Prostate gland (tissue), 2 donors: ENCODE results near the gene CTNNA3. TPM values are rescaled to one million over a fixed set of nuclear protein-coding genes. Genes with fewer than 3 reads are reported as not detected.

Source experiments
- DNase-seq: peaks from one replicate; pipeline ENCODE4 v3.0.0-alpha.2; 2019; ENCODE audit warnings: low spot score
- H3K27ac ChIP-seq, 2 donors: fragments of 200-600 bp; sonication (generic); 2 replicates each; pipeline ENCODE4 v1.5.1; 2017 to 2019
- H3K27me3 ChIP-seq: fragments of 200-600 bp; sonication (generic); replicated peaks from 2 replicates; pipeline ENCODE4 v1.5.1; 2019; ENCODE audit not compliant: insufficient read depth
- H3K36me3 ChIP-seq, 2 donors: fragments of 200-600 bp; sonication (generic); 1 replicate in 1 of 2; 2 replicates in 1 of 2; pipeline versions ENCODE4 v1.5.1 to v1.8.1; 2017 to 2019
- H3K4me1 ChIP-seq: fragments of 200-600 bp; sonication (generic); replicated peaks from 2 replicates; pipeline ENCODE4 v1.5.1; 2019
- H3K4me3 ChIP-seq, 2 donors: fragments of 200-600 bp; sonication (generic); 2 replicates each; pipeline ENCODE4 v1.5.1; 2017 to 2019
- H3K9me3 ChIP-seq: fragments of 200-600 bp; sonication (generic); 2 replicates; pipeline ENCODE4 v1.5.1; 2017
- POLR2A ChIP-seq: fragments of 450-650 bp; IDR thresholded peaks from one replicate; pipeline ENCODE4 v1.6.1; 2016; ENCODE audit warnings: antibody characterized with exemption, mild to moderate bottlenecking
- POLR2AphosphoS5 ChIP-seq: sonication (generic); formaldehyde crosslinking; IDR thresholded peaks from one replicate; pipeline ENCODE4 v1.6.1; 2017; ENCODE audit warnings: antibody characterized with exemption
- WGBS: methylation state at CpG from one replicate; pipeline ENCODE4 v1.1.5; 2018; 5-methylcytosine and 5-hydroxymethylcytosine counted together
- intact Hi-C: fragments of 100-400 bp; cut with DNase I; formaldehyde crosslinking; loops from one replicate; pipeline ENCODE4 v1.14.2; 2022
- total RNA-seq, 2 donors: library from RNA; depleted of rRNA; stranded (reverse); fragments of >200 nt; gene quantifications; one replicate each; pipeline ENCODE4 v1.1.0, GENCODE V29; 2016
- TF ChIP-seq, protein P1 (sequence below), 4 experiments: fragments of 200-600 bp in 2 of 4; fragments of 450-650 bp in 2 of 4; sonication (generic) in 2 of 4; IDR thresholded peaks; 1 replicate in 3 of 4; 2 replicates in 1 of 4; pipeline ENCODE4 v1.5.1; 2016 to 2019; ENCODE audit warnings: antibody characterized with exemption in 4 of 4, mild to moderate bottlenecking in 2 of 4, moderate library complexity in 2 of 4

CTNNA3 gene
- total RNA-seq, 2 donors from 2014 or later = 0.27 to 7.2 TPM

DNA sequence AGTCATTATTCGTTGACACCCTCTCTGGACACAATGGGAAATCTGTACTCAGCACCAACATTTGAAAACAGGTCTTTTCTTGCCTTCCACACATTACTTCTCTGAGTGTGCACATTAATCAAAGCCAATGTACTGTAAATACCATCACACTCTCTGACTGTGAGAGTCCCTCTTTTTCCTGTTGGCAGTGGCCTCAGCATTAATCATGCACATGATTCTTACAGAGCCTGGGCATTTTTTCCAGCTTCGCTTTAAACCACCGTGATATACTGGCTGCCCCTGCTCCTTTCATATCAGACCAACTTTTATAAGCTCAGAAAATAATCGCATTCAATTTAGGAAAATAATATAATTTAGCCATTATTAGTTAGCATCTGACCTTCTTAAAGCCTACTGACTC, 1689.6 kb downstream of the CTNNA3 start:
- H3K4me1 ChIP-seq = no peaks in the 10 kb centered on the region
- no peak overlapping the region for H3K27ac ChIP-seq
- H3K9me3 ChIP-seq = no peaks in the 10 kb centered on the region
- no peak overlapping the region for H3K4me3 ChIP-seq
- no peaks in the 10 kb centered on the region for H3K27me3 ChIP-seq
- TF ChIP-seq POLR2A (no peak), POLR2AphosphoS5 (no peak)
- TF ChIP-seq, protein P1, sequence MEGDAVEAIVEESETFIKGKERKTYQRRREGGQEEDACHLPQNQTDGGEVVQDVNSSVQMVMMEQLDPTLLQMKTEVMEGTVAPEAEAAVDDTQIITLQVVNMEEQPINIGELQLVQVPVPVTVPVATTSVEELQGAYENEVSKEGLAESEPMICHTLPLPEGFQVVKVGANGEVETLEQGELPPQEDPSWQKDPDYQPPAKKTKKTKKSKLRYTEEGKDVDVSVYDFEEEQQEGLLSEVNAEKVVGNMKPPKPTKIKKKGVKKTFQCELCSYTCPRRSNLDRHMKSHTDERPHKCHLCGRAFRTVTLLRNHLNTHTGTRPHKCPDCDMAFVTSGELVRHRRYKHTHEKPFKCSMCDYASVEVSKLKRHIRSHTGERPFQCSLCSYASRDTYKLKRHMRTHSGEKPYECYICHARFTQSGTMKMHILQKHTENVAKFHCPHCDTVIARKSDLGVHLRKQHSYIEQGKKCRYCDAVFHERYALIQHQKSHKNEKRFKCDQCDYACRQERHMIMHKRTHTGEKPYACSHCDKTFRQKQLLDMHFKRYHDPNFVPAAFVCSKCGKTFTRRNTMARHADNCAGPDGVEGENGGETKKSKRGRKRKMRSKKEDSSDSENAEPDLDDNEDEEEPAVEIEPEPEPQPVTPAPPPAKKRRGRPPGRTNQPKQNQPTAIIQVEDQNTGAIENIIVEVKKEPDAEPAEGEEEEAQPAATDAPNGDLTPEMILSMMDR (IDR thresholded peaks at IDR 0.05) = no peak
- intact Hi-C loops = no loop called here
- no peaks in the 10 kb centered on the region for H3K36me3 ChIP-seq
- no peak for DNase-seq
- 74% methylated on average over 4 of the region's 4 CpGs for WGBS

DNA sequence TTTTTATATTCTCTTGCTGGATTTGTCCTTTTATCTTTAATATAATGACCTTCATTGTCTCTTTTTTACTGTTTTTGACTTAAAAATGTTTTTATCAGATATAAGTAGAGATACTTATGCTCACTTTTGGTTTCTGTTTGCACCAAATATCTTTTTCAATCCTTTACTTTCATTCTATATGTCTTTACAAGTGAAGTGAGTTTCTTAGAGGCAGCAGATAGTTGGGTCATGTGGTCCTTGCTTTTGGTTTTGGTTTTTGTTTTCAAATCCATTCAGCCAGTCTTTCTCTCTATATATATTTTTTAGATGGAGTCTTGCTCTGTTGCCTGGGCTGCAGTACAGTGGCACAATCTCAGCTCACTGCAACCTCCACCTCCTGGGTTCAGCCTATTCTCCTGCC, 1702.5 kb downstream of the CTNNA3 start:
- intact Hi-C loops = no loop called here
- no peaks in the 10 kb centered on the region for H3K4me1 ChIP-seq
- TF ChIP-seq, protein P1 (IDR thresholded peaks at IDR 0.05) = no peak
- TF ChIP-seq POLR2AphosphoS5 = no peak
- TF ChIP-seq POLR2A = no peak
- H3K27ac ChIP-seq = no peak overlapping the region
- no peaks in the 10 kb centered on the region for H3K9me3 ChIP-seq
- H3K36me3 ChIP-seq = no peaks in the 10 kb centered on the region
- no peak for DNase-seq
- no peaks in the 10 kb centered on the region for H3K27me3 ChIP-seq
- no peak overlapping the region for H3K4me3 ChIP-seq

DNA sequence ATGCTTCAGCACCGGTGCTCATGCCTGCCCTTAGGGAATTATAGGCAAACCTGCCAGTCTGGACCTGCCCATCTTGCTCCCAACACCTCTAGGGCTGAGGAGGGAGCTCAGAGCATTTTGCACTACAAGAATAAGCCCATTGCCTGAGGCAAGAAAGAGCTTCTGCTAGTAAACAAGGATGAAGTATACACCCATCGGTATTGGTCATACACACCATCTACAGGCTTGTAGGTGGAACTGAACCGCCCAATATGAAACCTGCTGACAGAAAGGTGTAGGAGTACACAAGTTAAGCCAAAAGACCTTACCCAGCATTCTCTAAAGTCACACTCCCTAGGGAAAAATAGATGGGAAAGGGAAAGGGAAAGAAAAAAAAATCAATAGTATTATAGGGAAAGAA, 1727.1 kb downstream of the CTNNA3 start:
- Histone ChIP-seq H3K4me3 (no peak overlapping the region), H3K27me3 (no peaks in the 10 kb centered on the region), H3K36me3 (no peaks in the 10 kb centered on the region), H3K4me1 (no peaks in the 10 kb centered on the region), H3K9me3 (no peaks in the 10 kb centered on the region), H3K27ac (no peak overlapping the region)
- 88% methylated on average over 3 of the region's 3 CpGs for WGBS
- TF ChIP-seq POLR2AphosphoS5 (no peak), POLR2A (no peak)
- TF ChIP-seq, protein P1 (IDR thresholded peaks at IDR 0.05) = no peak
- DNase-seq = no peak
- intact Hi-C loops = no loop called here

DNA sequence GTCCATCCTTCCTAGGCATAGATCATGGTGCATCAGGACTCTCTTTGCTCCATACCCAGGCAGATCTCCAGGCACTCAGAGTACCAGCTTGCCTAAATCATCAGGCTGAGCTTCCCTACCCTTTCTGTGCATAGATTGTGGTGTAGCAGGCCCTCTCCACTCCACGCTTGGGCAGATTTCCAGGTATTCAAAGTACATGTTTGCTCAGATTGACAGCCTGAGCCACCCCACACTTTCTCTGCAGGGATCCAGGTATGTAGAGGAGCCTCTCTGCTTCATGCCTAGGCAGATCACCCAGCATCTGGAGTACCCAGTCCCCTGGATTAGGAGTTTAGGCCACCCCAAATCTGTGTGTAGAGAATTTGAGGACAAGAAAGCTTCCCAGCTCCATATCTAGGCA, 1727.6 kb downstream of the CTNNA3 start:
- Histone ChIP-seq H3K9me3 (no peaks in the 10 kb centered on the region), H3K27ac (no peak overlapping the region), H3K27me3 (no peaks in the 10 kb centered on the region), H3K36me3 (no peaks in the 10 kb centered on the region), H3K4me1 (no peaks in the 10 kb centered on the region), H3K4me3 (no peak overlapping the region)
- intact Hi-C loops = no loop called here
- WGBS = 87% methylated on average over 1 of the region's 1 CpG
- no peak for DNase-seq
- TF ChIP-seq POLR2A (no peak), POLR2AphosphoS5 (no peak)
- TF ChIP-seq, protein P1 (IDR thresholded peaks at IDR 0.05) = no peak

DNA sequence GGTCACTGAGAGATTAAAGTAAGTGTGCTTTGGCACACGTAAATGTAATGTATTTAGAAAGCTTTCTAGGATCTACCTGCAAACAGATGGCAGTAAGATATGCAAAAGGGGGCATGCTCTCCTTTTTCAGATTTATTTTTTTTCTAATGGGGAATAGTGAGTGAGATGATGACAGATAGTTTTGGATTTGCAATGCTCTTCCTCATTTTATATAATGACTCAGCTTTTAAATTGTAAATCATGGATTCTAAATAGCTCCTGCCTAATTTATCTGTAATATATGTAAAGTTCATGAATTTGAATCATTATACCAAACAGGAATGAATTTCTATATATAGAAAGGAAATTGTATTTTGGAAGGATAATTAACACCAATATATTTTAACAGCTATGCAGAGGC, 1731.8 kb downstream of the CTNNA3 start:
- DNase-seq = no peak
- Histone ChIP-seq H3K27ac (no peak overlapping the region), H3K27me3 (no peaks in the 10 kb centered on the region), H3K9me3 (no peaks in the 10 kb centered on the region), H3K4me1 (no peaks in the 10 kb centered on the region), H3K36me3 (no peaks in the 10 kb centered on the region), H3K4me3 (no peak overlapping the region)
- WGBS = 36% methylated on average over 1 of the region's 1 CpG
- intact Hi-C loops = no loop called here
- no peak for TF ChIP-seq POLR2A
- TF ChIP-seq, protein P1 (IDR thresholded peaks at IDR 0.05) = no peak
- TF ChIP-seq POLR2AphosphoS5 = no peak
